ENCODE results near the gene EMP2. TPM values are rescaled to one million over a fixed set of nuclear protein-coding genes. Genes with fewer than 3 reads are reported as not detected.
"Not testable (repeated sequence)": the region's sequence is repeated elsewhere in the genome, so short reads cannot be mapped to it uniquely, and the experiment has no call there.

The EMP2 gene
- total RNA-seq, 1 donor from 2014 or later, result 53.0 TPM

DNA sequence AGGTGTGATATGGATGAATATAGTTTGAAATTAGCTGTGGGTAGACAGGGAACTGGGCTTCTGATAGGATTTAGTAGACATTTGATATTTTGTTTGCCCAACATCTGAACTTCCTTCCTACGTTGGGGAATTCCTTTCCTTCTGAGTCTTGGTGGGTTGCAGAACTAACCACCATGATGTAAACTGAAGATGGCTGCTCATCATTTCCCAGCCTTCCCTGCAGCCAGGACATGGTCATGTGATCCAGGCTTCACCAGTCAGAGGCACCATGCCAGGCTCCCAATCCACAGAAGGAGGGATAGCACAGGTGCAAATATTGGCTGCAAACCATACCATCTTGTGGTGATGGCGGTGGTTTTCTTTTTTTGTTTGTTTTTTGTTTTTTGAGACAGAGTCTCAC, 57.4 kb downstream of the EMP2 start:
- DNase-seq (ENCODE audit: low read depth), result peak; percentile 70

DNA sequence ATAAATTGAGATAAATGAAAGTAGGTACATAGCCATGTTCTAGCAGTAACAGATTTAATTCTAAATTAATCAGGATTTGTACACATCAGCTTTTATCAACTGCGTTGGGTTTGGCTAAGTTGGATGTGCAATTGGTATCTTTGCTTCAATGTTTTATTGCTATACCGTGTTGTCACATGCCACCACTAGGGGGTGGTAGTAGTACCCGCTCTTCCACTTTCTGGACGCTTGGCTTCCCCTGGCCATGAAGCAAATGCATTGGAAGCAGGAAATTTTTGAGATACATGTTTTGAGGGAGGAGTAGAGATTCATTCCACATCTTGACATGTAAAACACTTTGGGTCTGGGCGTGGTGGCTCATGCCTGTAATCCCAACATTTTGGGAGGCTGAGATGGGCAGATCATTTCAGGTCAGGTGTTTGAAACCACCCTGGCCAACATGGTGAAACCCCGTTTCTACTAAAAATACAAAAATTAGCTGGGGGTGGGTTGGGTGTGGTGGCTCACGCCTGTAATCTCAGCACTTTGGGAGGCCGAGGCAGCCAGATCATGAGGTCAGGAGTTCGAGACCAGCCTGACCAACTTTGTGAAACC, 58.6 kb downstream of the EMP2 start:
- DNase-seq (ENCODE audit: low read depth), result peak; percentile 83

DNA sequence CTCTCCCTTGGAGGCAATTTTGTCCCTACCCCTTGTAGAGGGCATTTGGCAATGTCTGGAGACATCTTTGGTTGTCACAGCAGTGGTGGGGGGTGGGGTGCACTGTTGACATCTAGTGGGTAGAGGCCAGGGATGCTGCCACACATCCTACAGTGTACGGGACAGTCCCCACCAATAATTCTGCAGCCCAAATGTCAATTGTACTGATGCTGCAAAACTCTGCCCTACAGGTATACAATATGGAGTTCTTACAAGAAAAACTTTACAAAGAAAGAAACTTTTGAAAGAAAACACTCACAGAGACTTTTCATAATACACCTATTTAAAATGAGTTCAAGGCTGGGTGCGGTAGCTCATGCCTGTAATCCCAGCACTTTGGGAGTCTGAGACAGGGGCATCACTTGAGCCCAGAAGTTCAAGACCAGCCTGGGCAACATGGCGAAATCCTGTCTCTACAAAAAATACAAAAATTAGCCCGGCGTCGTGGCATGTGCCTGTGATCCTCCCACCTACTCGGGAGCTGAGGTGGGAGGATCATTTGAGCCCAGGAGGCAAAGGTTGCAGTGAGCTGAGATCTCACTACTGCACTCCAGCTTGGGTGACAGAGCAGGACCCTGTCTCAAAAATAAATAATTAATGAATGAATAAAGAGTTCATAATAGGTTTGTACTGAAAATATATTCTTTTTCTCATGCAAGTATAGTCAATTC, 59.4 kb downstream of the EMP2 start:
- DNase-seq (ENCODE audit: low read depth), result no peak

DNA sequence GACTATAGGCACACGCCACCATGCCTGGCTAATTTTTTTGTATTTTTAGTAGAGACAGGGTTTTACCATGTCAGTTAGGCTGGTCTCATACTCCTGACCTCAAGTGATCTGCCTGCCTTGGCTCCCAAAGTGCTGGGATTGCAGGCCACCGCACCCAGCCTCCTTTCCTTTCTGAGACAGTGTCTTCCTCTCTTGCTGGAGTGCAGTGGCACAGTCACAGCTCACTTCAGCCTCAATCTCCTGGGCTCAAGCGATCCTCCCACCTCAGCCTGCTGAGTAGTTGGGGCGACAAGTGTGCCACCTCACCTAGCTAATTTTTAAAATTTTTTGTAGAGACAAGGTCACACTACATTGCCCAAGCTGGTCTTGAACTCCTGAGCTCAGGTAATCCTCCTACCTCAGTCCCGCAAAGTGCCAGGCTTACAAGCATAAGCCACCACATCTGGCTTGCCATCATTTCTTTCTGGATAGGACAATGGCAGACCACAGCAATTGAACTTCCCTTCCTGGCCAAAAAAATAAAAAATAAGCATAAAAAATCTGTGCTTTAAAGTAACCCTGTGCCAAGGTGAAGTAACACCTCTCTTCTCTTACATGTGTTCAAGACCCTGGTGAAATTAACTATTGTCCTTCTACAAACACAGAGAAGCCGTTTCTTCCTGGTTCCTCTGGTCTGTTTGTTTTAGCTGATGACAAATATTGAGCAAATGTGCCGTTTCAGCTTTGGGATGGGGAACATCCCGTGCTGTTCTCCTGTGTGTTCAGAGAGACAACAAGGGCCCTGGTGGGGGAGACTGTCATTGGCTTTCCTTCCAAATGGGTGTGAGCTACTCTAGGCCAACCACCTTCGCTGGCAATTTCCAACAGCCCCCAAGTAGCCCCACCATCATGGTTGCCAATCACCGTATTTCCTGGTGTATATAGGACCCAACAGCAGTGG, 60.2 kb downstream of the EMP2 start:
- no peak for DNase-seq (ENCODE audit: low read depth)

DNA sequence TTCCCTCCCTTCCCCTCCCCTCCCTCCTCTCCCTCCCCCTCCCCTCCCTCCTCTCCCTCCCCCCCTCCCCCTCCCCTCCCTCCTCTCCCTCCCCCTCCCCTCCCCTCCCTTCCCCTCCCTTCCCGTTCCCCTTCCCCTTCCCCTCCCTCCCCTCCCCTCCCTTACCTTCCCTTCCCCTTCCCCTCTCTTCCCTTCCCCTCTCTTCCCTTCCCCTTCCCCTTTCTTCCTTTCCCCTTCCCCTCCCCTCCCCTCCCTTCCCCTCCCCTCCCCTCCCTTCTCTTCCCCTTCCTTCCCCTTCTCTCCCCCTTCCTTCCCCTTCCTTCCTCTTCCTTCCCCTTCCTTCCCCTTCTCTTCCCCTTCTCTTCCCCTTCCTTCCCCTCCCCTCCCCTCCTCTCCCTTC, 61.1 kb downstream of the EMP2 start:
- no peak for DNase-seq (ENCODE audit: low read depth)

DNA sequence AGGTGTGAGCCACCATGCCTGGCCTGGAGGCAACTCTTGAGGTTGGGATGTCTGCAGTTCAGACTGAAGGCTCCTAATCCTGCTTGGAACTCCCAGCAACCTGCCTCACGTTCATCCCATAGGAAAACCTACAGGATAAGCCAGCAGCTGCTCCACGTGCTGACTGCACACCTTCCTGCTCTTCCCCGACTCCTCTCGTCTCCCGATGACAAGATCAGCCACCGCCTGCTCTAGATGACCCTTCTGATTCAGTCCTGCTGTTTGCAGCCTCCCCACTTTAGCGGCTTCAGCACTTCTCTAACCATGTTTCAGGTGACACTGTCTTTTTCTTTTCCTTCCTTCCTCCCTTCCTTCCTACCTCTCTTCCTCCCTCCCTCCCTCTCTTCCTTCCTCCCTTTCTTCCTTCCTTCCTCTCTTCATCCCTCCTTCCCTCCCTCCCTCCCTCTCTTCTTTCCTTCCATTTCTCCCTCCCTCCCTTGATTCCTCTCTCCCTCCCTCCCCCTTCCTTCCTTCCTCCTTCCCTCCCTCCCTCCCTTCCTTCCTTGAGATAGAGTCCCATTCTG, 61.8 kb downstream of the EMP2 start:
- DNase-seq (ENCODE audit: low read depth), result no peak

DNA sequence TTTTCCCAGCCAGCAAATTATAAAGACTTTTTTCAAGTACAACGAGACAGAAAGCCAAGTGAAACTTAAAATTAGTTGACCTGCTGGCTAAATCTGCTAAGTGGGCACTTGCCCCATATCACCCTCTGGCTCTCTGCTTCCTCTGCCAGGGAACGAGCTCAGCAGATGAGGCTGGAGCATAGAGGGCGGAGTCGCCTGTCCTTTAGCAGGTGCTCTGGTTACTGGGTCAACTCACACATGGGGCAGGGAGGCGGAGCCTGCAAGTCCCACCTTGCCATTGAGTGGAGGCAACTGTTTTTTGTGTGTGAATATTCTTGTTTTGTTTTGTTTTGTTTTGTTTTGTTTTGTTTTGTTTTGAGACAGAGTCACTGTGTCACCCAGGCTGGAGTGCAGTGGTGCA, 62.5 kb downstream of the EMP2 start:
- no peak for DNase-seq (ENCODE audit: low read depth)

DNA sequence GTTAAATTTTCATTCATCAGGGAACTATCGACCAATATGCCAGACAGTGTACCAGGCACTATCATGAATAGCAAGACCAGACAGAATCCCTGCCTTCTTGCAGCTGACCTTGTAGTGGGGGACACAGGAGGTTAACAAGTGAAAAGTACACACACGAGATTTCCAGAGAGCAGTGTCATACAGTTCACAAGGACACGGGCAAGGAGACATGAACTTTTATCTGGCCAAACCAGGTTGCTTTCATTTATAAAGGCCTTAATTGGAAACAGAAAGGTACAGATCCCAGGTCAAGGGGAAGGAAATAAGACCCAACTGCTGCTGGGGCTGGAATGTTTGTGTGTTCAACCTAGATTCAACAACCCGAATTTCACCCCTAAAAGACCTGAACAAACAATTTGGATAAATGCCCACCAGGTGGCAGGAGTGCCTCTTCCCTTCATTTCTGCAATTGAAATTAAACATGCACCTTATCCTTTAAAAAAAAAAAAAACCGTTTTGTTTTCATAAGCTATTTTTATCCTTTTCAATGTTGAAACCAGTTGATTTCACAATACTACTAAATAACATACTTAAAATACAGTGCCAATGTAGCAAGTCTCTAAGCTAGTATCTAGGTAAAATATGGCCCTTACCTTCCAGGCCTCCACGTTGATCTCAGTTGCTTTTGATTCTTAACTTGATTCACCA, 65.9 kb downstream of the EMP2 start:
- peak; percentile 59 for DNase-seq (ENCODE audit: low read depth)

DNA sequence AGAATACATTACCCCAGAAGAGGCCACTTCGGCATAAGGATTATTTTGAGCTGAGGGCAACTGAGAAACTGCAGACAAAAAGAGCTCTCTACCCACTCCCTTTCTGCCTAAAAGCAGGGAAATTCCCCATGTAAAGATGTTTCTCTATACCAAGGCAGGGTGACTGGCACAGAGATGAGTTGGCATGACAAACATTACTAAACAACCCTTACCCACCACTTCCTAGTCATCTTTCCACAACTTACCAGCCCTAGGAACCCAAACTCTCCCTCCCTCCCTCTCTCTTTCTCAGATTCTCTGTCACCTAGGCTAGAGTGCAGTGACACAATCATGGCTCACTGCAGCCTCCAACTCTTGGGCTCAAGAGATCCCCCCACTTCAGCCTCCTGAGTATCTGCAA, 68.6 kb downstream of the EMP2 start:
- no peak for DNase-seq (ENCODE audit: low read depth)

DNA sequence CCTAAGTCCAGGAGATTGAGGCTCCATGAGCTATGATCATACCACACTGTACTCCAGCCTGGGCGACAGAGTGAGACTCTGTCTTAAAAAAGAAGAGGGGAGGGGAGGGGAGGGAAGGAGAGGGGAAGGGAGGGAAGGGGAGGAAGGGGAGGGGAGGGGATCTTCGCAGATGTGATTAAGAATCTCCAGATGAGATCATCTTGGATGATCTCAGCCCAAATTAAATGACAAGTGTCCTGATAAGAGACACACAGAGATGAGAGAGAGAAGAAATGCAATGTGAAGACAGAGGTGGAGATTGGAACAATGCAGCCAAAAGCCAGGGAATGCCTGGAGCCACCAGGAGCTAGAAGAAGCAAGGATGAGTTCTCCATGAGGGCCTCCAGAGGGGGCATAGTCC, 70.1 kb downstream of the EMP2 start:
- no peak for DNase-seq (ENCODE audit: low read depth)

DNA sequence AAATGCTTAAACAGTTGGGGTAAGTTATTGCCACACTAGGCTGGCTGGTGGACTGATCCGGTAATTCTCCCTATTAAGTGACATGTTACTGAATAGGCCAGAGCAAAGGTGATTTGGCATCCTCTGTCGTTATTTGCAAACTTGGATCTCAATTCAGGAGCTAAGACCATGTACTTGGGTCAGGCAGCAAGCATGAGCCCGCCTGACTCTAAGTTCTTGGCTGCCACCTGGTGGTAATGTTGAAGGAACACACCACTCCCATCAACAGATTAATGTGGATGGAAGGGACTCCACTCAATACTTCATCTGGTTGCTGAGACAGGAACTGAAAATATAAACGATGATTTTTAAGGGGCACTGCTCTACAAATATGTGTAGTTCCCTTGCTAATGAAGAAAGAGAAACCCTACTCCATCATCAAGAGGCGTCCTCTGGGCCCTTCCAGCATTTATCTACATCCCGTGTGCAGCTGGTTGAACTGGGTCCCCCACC, 70.8 kb downstream of the EMP2 start:
- peak; percentile 81 for DNase-seq (ENCODE audit: low read depth)

DNA sequence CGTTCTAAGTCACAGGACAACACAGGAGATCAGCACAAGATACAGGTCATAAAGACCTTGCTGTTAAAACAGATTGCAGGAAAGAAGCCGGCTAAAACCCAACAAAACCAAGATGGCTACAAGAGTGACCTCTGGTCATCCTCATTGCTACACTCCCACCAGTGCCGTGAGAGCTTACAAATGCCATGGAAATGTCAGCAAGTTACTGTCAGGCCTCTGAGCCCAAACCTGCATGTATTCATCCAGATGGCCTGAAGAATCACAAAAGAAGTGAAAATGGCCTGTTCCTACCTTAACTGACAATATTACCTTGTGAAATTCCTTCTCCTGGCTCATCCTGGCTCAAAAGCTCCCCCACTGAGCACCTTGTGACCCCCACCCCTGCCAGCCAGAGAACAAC, 75.1 kb downstream of the EMP2 start:
- not testable (repeated sequence) for DNase-seq (ENCODE audit: low read depth)

DNA sequence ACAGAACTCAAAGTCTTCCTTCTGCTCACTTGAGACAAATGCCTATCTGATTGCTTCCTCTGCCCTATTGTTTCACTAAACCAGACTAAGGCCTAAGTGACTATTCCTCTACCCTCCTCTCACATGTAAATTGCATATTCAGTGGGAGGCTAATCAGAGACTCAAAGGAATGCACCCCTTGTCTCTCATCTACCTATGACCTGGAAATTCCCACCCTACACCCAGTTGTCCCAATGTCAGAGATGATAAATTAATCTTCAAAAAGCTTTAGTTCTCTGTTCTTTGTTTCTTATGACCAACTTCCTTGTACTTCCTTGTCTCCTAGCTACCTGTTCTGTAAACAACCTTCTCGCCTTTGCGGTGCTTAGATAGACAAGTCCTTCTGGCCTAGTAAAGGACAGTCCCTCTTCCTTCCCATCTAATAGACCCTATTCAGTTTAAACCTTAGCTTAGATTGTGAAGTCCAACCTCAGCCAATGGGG, 76.0 kb downstream of the EMP2 start:
- DNase-seq (ENCODE audit: low read depth), result no peak

DNA sequence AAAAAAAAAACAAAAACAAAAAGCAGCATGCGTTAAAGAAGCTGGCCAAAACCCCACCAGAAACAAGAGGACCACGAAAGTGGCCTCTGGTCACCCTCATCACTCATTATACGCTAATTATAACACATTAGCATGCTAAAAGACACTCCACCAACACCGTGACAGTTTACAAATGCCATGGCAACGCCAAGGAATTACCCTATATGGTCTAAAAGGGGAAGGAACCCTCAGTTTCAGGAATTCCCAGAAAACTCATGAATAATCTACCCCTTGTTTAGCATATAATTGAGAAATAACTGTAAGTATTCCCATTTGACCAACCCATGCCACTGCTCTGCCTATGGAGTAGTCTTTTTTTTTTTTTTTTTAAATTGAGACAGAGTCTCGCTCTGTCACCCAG, 77.6 kb downstream of the EMP2 start:
- no peak for DNase-seq (ENCODE audit: low read depth)

DNA sequence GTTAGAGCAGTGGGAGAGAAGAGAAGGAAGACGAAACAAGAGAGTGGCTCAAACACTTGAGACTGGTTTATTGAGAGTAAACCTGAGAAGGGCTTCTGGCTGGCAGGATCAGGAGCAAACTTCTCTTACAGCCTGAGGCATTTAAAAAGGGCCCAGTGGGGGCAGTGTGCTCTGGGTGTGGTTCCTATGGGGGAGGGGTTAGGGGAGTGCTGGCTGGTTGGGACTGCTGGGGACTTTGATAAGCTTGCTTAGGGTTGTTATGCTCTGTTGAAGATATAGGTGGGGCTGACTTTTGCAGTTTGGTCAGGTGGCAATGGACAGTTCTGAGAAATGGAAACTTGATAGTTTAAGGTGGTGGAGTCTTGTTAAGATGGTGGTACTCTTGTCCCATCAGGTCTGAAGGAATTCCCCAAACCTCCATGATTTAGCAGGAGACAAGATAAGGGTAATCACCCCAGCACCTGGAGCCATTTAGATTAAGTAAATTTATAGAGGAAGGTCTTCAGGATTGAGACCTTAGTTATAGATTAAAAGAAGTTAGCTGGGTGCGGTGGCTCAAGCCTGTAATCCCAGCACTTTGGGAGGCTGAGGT, 79.3 kb downstream of the EMP2 start:
- no peak for DNase-seq (ENCODE audit: low read depth)

DNA sequence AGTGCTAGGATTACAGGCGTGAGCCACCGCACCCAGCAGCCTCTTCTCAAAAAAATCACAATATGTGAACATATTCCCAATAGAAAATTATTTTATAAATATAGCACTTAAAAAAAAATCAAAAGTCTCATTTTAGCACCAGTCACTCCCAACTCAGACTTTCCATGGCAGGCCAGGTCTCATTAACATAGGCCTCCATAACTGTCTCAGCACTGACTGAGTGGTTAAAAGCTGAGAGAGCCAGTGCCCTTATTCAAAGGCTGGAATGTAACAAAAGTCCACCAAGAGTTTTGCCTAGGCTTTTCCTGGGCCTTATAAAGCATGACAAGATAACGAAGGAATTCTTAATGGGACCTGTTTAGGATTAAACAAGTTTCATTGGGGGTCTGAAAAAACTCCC, 79.8 kb downstream of the EMP2 start:
- no peak for DNase-seq (ENCODE audit: low read depth)

DNA sequence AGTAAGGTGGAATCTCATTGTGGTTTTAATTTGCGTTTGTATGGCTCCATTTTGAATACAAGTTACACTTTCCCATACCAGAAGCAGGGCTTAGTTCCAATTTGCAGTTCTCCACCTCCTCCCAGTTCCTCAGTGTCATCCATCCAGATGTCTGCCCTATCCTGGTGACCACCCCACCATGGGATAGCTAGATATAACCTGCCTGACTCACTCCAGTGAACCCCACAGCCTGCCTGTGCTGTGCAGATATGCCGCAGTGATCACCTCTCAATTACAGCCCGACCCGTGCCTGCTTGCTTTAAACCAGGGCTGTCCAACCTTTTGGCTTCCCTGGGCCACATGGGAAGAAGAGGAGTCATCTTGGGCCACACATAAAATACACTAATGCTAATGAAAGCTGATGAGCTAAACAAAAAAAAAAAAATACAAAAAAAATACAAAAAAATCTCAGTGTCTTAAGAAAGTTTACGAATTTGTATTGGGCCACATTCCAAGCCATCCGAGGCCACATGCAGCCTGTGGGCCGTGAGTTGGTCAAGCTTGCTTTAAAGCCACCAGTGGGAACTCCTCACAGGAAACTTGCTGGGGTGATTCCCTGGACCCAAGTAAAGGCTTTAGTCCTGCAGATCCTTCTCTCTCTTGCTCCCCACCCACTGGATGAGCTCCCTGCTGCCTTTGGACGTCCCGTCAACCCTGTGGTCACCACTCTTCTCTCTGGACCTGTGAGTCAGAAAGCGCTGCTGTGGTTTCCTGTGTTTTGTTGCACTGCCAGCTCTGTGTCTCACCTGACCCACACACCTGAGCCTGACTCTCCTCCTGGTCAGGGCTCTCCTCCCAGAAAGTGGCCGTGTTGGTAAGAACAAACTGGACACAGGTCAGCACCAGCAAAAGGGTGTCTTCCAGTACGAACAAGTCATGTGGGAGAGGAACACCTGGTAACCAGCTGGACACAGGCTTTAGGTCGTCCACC, 83.0 kb downstream of the EMP2 start:
- no peak for DNase-seq (ENCODE audit: low read depth)

DNA sequence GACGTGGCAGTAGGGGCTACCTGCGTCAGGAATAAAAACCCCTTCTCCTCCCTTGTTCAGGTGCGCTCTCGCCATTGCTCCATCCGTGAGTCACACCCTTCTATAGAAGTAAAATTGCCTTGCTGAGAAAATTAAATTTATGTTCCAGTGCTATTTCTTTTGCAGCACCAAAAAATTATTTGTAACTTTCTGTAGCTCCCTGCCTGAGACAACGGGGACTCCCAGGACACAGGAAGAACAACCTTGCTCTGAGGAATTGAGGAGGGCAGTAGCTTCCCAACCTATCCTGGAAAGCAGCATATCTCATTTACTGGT, 85.4 kb downstream of the EMP2 start:
- no peak for DNase-seq (ENCODE audit: low read depth)

DNA sequence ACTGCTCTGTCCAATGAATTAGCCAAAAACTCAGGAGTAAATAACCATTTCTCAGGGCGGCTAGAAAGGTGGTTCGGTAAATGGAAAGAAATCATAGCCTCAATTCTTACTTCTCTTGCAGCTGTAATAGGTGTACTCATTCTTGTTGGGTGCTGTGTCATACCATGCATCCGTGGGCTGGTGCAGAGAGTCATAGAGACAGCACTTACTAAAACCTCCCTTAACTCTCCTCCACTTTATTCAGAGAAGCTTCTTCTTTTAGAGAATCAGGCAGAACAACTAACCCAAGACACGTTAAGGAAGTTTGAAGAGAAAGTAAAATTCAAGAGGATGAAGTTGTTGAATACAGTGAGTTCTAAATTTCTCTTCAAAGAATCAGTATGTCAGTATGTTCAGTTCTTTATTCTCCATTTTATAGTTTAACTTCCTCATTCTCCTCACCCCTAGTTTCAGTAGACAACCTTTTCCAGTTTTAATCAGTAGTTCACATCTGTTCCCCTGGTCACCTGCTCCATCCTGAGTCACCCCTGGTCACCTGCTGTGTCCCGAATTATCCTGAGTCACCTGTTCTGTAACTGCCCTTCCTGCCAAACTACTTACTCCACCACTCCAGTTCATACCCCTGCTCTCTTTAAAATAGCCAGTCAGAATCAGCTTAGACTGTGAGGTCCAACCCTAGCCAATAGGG, 85.9 kb downstream of the EMP2 start:
- DNase-seq (ENCODE audit: low read depth), result no peak
